HUES64 (cell line): Measurements from ENCODE around the gene NAPA.

Experiments used
- H3K27ac ChIP-seq: 2 replicates; pipeline ENCODE4 v1.7.0; 2013; ENCODE audit warnings: low read depth, low read length, inconsistent platforms
- H3K27me3 ChIP-seq: 2 replicates; pipeline ENCODE4 v1.6.1; 2013; ENCODE audit warnings: mild to moderate bottlenecking, low read length; ENCODE audit not compliant: insufficient read depth
- H3K36me3 ChIP-seq: 2 replicates; pipeline ENCODE4 v1.6.1; 2013; ENCODE audit warnings: mild to moderate bottlenecking, low read length; ENCODE audit not compliant: insufficient read depth
- H3K4me1 ChIP-seq: 2 replicates; pipeline ENCODE4 v1.6.1; 2013; ENCODE audit warnings: mild to moderate bottlenecking, low read length, moderate library complexity; ENCODE audit not compliant: insufficient read depth
- H3K4me3 ChIP-seq: 2 replicates; pipeline ENCODE4 v1.5.1; 2013; ENCODE audit warnings: mild to moderate bottlenecking, low read length, moderate library complexity
- H3K9ac ChIP-seq: 2 replicates; pipeline ENCODE4 v1.6.1; 2013; ENCODE audit warnings: mild to moderate bottlenecking, low read depth, low read length
- H3K9me3 ChIP-seq: 2 replicates; pipeline ENCODE4 v1.6.1; 2013; ENCODE audit warnings: low read depth, low read length; ENCODE audit not compliant: insufficient read depth
- WGBS: fragments of 150-250, 120-280 bp; methylation state at CpG from one replicate; pipeline ENCODE4 v1.1.7; 2013; ENCODE audit warnings: missing lambda C conversion rate; 5-methylcytosine and 5-hydroxymethylcytosine counted together

NAPA gene

DNA sequence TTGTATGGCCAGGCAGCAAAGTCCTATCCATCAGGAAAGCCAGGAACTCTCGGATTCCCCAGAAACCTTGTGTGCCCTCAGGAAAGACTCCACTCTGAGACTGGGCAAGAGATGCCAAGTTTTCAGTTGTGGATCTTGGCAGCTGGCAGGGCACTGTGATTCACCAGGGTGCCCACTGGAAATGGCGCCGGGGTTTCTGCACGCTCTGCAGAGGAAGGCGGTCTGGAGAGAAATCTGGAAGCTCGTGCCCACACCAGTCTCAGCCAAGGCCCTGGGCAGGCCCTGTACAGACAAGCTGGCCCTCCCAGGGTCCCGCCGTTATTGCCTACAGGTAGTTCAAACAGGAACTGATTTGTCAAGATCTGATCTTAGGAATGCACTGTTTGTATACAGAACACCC lies 4.9 kb downstream of the NAPA start:
- no peak overlapping the region for H3K27ac ChIP-seq
- no peaks in the 10 kb centered on the region for H3K27me3 ChIP-seq
- no peak overlapping the region for H3K4me3 ChIP-seq
- no peaks in the 10 kb centered on the region for H3K36me3 ChIP-seq
- no peaks in the 10 kb centered on the region for H3K4me1 ChIP-seq
- H3K9me3 ChIP-seq: no peaks in the 10 kb centered on the region
- 96% methylated on average over 8 of the region's 8 CpGs for WGBS
- H3K9ac ChIP-seq: no peak overlapping the region

DNA sequence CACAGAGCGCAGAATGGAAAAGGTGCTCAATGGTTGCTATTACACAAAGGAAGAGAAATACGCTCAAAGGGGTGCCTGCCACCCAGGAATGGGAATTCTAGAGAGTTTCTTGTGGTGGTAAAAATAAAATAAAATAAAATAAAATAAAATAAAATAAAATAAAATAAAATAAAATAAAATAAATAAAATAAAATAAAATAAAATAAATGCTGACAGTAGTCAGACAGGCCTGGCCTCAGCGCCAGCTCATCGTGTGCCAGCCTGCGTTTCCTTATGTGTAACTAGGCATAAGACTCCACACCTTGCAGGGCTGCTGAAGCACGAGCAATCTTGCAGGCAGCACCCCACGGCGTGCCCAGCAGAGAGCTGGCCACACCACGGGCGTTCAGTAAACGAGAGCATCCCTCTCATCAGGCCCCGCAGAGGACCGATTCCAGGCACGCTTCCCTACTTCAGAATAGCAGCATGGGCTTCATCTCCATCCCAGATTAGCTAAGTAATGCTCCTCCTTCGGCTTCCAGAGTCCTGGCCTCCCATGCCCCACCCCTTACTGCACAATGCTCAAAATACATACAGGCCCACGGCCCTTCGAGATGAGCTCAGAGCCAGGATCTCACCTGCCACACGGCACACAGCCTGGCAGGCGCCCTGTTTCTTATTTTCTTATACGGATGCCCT lies 5.6 kb downstream of the NAPA start:
- no peak overlapping the region for H3K4me3 ChIP-seq
- no peaks in the 10 kb centered on the region for H3K9me3 ChIP-seq
- 94% methylated on average over 20 of the region's 20 CpGs for WGBS
- no peak overlapping the region for H3K9ac ChIP-seq
- no peaks in the 10 kb centered on the region for H3K27me3 ChIP-seq
- H3K36me3 ChIP-seq: no peaks in the 10 kb centered on the region
- no peaks in the 10 kb centered on the region for H3K4me1 ChIP-seq
- no peak overlapping the region for H3K27ac ChIP-seq

DNA sequence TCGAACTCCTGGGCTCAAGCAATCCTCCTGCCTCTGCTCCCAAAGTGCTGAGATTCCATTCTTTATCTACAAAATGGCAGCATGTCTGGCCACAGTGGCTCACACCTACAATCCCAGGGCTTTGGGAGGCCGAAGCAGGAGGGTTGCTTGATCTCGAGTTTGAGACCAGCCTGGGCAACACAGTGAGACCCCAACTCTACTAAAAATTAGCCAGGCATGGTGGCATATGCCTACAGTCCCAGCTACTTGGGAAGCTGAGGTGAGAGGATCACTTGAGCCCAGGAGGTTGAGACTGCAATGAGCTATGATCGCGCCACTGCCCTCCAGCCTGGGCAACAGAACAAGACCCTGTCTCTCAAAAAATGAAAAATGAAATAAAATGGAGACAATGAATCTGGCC lies 6.1 kb downstream of the NAPA start:
- Histone ChIP-seq H3K4me3 (no peak overlapping the region), H3K36me3 (0 out of 2 replicates have a peak, but pooled peaks cover 5% of the 10 kb centered on the region), H3K9me3 (no peaks in the 10 kb centered on the region), H3K27me3 (no peaks in the 10 kb centered on the region), H3K4me1 (no peaks in the 10 kb centered on the region), H3K9ac (no peak overlapping the region), H3K27ac (no peak overlapping the region)
- WGBS: 97% methylated on average over 5 of the region's 5 CpGs

DNA sequence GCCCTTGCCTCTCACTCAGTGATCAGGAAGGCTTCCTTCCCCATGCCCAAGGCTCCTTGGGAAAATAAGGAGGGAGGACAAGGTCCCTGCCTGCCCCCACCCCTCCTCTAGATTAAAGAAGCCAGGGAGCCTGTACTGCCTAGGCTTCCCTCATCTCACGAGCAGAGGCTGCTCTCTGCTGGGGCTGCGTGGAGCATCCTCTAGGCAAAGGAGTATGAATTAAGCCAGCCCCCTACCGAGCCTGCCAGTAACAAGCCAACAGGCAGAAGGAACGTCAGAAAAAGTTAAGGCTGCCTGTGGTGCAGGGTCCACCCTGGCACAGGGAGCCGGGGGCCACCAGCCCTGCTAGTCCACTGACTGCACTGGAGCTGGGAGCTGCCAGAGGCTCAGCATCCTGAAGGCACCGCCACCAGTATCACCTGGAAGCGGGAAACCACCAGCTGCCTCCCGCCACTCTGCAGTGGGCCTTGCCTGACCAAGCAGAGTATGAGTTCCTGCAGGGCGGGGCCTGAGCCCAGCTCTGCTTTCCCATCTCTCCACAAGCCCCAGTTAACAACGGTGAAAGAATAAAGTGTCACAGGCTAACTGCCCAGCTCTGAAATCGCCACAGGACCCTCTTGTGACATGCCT lies 6.8 kb downstream of the NAPA start:
- Histone ChIP-seq H3K9me3 (no peaks in the 10 kb centered on the region), H3K36me3 (peaks cover 12% of the 10 kb centered on the region; the same call in 1 of the 2 replicates), H3K4me3 (no peak overlapping the region), H3K27me3 (no peaks in the 10 kb centered on the region), H3K9ac (peak overlapping the region; percentile 21; the same call in 1 of the 2 replicates), H3K4me1 (no peaks in the 10 kb centered on the region), H3K27ac (0 out of 2 replicates have a peak overlapping the region, but pooled peaks have one; percentile 6)
- WGBS: 69% methylated on average over 11 of the region's 11 CpGs

DNA sequence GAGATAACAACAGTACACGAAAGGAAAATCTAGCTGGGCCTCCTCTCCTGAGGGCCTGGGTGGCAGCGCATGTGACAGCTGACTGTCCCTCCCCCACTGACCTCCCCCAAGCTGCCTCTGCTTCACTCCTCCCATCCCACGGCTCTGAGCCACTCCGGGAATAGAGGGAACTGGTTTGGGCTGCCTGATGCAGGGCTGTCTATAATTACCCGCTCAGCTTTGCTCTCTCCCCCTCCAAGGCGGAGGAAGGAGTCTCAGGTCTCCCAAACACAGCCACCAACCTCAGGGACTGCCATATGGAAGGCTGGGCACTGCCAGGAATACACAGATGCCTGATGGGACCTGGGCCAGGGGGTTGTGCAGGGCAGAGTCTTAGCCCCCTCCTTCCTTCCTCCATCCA lies 7.9 kb downstream of the NAPA start:
- H3K36me3 ChIP-seq: peaks cover 18% of the 10 kb centered on the region
- H3K4me3 ChIP-seq: no peak overlapping the region
- H3K9me3 ChIP-seq: no peaks in the 10 kb centered on the region
- H3K27ac ChIP-seq: no peak overlapping the region
- WGBS: 83% methylated on average over 6 of the region's 6 CpGs
- H3K4me1 ChIP-seq: no peaks in the 10 kb centered on the region
- 0 out of 2 replicates have a peak overlapping the region, but pooled peaks have one; percentile 2 for H3K9ac ChIP-seq
- H3K27me3 ChIP-seq: no peaks in the 10 kb centered on the region

DNA sequence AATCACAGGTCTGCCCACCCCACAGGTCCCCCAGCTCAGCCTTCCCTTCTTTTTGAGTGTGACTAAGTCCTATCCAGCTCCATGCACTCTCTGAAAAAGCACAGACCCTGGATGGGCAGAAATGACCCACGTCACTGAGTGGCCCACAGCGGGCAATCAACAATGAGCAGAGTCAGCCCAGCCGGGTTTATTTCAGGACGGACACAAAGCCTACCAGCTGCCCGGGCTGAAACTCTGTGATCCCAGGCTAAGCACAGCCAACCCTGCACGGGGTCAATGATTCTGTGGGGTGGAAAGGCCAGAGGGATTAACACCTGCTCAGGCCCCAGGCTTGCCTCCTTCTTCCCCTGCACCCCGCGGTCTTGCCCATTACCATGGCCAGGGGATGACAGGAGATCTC lies 8.4 kb downstream of the NAPA start:
- peaks cover 18% of the 10 kb centered on the region for H3K36me3 ChIP-seq
- no peak overlapping the region for H3K4me3 ChIP-seq
- no peaks in the 10 kb centered on the region for H3K4me1 ChIP-seq
- H3K9ac ChIP-seq: no peak overlapping the region
- no peaks in the 10 kb centered on the region for H3K27me3 ChIP-seq
- H3K27ac ChIP-seq: no peak overlapping the region
- 90% methylated on average over 8 of the region's 8 CpGs for WGBS
- H3K9me3 ChIP-seq: no peaks in the 10 kb centered on the region

DNA sequence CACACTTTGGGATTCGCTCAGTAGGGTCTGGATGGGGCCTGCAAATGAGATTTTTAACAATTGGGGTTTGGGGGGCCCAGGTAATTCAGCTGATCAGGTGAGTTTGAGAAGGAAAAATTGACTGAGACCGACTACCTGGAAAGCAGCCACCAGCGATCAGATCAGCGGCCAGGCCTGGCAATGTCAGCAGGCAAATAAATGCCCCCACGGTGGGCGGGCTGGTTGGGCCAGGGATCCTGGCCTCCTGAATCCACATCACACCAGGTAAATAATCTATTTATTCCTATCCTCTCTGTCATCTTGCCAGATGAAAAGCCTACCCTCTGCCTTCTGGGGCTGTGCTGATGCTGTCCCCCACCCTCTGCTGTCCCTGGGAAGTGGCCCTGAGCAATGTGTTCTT lies 9.4 kb downstream of the NAPA start:
- no peaks in the 10 kb centered on the region for H3K4me1 ChIP-seq
- H3K36me3 ChIP-seq: peaks cover 18% of the 10 kb centered on the region
- H3K9ac ChIP-seq: no peak overlapping the region; the same call in 1 of the 2 replicates
- no peaks in the 10 kb centered on the region for H3K27me3 ChIP-seq
- 95% methylated on average over 6 of the region's 6 CpGs for WGBS
- no peak overlapping the region for H3K27ac ChIP-seq
- H3K4me3 ChIP-seq: no peak overlapping the region
- no peaks in the 10 kb centered on the region for H3K9me3 ChIP-seq

DNA sequence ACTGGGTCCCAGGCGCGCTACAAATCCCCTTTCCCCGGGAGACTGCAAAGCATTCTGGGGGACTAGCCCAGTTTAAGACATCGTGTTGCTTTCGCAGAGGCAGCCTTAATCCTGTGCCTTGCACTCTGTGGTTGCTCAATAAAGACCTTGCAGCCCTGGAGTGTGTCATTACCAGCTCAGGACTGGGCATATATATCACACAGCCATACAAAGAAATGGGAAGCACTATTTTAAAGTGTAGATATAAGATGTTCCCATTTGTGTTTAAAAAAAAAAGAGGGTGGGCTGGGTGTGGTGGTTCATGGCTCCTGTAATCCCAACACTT lies 11.1 kb downstream of the NAPA start:
- Histone ChIP-seq H3K9me3 (no peaks in the 10 kb centered on the region), H3K4me3 (no peak overlapping the region), H3K4me1 (0 out of 2 replicates have a peak, but pooled peaks cover 3% of the 10 kb centered on the region), H3K9ac (no peak overlapping the region), H3K27ac (no peak overlapping the region), H3K27me3 (no peaks in the 10 kb centered on the region), H3K36me3 (peaks cover 20% of the 10 kb centered on the region)
- 75% methylated on average over 5 of the region's 5 CpGs for WGBS

DNA sequence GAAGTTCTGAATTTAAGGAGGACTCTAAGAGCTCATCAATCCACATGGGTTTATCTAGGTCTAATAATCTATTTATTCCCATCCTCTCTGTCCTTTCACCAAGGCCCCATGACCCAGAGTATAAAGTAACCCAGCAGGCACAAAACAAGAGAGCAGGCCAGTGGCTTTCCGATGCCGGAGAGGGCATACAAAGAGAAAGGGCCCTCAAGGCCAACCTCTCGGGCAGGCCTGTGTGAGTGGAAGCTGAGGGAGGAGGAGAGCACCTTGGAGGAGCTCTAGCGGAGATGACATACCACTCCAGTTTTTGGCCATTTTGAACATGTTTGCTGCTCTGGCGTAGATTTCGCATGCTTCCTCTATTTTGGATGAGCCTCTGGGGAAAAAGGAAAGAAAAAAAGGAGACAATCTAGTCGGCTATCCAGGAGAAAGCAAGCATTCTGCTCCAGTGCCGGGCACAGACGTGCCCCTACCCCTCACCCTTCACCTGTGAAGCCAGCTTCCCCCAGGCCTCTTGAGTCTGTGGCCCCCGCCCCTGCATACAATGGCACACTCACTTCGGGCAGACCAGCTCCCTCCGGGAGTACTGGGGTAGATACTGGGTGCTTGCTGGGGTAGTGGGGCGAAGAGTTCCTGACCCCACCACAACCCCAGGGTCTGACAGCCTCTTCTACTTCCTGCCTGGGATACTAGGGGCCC lies 11.6 kb downstream of the NAPA start:
- Histone ChIP-seq H3K4me3 (no peak overlapping the region), H3K9ac (no peak overlapping the region), H3K4me1 (0 out of 2 replicates have a peak, but pooled peaks cover 3% of the 10 kb centered on the region), H3K27me3 (no peaks in the 10 kb centered on the region), H3K9me3 (no peaks in the 10 kb centered on the region), H3K27ac (no peak overlapping the region), H3K36me3 (peaks cover 22% of the 10 kb centered on the region)
- WGBS: 97% methylated on average over 13 of the region's 13 CpGs

DNA sequence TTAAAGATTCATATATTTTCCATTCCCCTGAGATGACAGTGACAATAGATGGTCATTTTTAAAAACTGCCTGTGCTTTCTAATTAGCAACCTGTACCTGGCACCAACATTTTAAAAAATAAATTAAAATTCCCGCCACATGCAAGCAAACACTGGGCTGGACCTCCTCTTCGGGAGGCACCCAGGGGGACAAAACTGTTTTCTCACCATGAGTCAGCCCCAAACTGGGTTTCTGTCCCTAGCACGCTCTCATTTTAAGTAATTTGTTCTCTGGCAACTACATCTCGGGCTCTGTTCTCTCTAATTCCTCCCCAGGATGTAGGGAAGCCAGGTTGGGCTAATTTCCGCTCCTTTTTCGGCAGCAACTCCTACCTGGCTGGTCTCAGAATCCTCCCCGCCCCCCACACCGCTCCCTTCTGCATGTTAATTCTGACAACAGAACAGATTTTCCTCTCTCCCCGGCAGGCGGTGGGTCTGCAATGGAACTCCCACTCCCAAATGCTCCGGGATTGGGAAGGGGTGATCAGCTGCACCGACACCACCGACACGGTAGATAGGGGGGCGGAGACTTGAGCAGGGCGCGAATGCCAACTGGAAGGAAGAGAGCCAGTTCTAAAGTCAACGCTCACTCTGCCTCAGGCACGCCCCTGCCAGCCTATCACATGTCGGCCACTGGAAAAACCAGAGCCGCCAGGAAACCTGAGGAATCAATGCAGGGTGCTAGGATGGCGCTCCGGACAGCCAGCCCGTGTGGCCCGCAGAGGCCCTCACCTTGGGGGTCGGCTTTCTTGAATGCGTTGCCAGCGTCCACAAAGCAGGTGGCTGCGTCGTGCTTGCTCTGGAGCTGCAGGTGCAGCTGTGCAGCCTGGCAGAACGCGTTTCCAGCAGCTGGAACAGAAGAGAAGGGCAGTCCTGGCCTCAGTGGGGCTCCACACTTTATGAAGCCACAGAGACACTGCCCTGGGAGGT lies 14.7 kb downstream of the NAPA start:
- H3K36me3 ChIP-seq: peaks cover 28% of the 10 kb centered on the region
- no peak overlapping the region for H3K9ac ChIP-seq
- H3K4me1 ChIP-seq: 0 out of 2 replicates have a peak, but pooled peaks cover 3% of the 10 kb centered on the region
- H3K4me3 ChIP-seq: no peak overlapping the region
- WGBS: 88% methylated on average over 32 of the region's 32 CpGs
- H3K9me3 ChIP-seq: no peaks in the 10 kb centered on the region
- no peak overlapping the region for H3K27ac ChIP-seq
- no peaks in the 10 kb centered on the region for H3K27me3 ChIP-seq
